ENCODE results near the gene CBX4. TPM values are rescaled to one million over a fixed set of nuclear protein-coding genes. Genes with fewer than 3 reads are reported as not detected.
A peak's percentile ranks its signal among the peaks of the same experiment; 100 is the strongest.

The CBX4 gene
- total and polyA plus RNA-seq, 2 of the 13 experiments (the other 11 are each of a cell fraction or from before 2014, with no cell fraction given), result 25.8 to 50.8 TPM

GRCh38 chr17:79849953-79850352, 10.7 kb upstream of the CBX4 start (continued):
- no peak for TF ChIP-seq HMGXB4 (CRISPR knock-in tag; IDR thresholded peaks at IDR 0.05; ENCODE audit: borderline replicate concordance in 1 of 2, low read depth in 1 of 2)
- no peak for TF ChIP-seq EZH2 (conservative IDR thresholded peaks at IDR 0.05; ENCODE audit: low read depth, low read length)
- 0 out of 2 replicates have a peak, but pooled peaks have one; percentile 40 for TF ChIP-seq ZHX2 (IDR thresholded peaks at IDR 0.05; ENCODE audit: low read depth)
- no peak for TF ChIP-seq ZHX2 (CRISPR knock-in tag; IDR thresholded peaks at IDR 0.05; ENCODE audit: borderline replicate concordance)
- 0 out of 2 replicates have a peak, but pooled peaks have one; percentile 16 for TF ChIP-seq ZBTB43 (CRISPR knock-in tag; conservative IDR thresholded peaks at IDR 0.05)
- peak in 1 of 2 experiments; percentile 49; a peak in 1 of 4 replicates for TF ChIP-seq NR2F1 (CRISPR knock-in tag; IDR thresholded peaks at IDR 0.05)
- no peak for TF ChIP-seq ZNF3 (CRISPR knock-in tag; IDR thresholded peaks at IDR 0.05)
- TF ChIP-seq ZNF121 (CRISPR knock-in tag; IDR thresholded peaks at IDR 0.05), result no peak
- TF ChIP-seq EP300 (IDR thresholded peaks at IDR 0.05; ENCODE audit: low read depth in 2 of 2, low read length in 2 of 2), result no peak
- peak; percentile 58; the same call in 1 of the 2 replicates for TF ChIP-seq EP300 (CRISPR knock-in tag; IDR thresholded peaks at IDR 0.05; ENCODE audit: borderline replicate concordance)
- TF ChIP-seq ZNF569 (CRISPR knock-in tag; IDR thresholded peaks at IDR 0.05; ENCODE audit: borderline replicate concordance), result 0 out of 2 replicates have a peak, but pooled peaks have one; percentile 45
- peak; percentile 54; the same call in 1 of the 2 replicates for TF ChIP-seq YEATS4 (CRISPR knock-in tag; IDR thresholded peaks at IDR 0.05; ENCODE audit: borderline replicate concordance)
- TF ChIP-seq MNT (IDR thresholded peaks at IDR 0.05), result no peak
- TF ChIP-seq MED1 (CRISPR knock-in tag; IDR thresholded peaks at IDR 0.05), result peak; percentile 50
- TF ChIP-seq FOSL2 (CRISPR knock-in tag; IDR thresholded peaks at IDR 0.05), result peak; percentile 40
- TF ChIP-seq ZNF772 (CRISPR knock-in tag; IDR thresholded peaks at IDR 0.05), result 0 out of 2 replicates have a peak, but pooled peaks have one; percentile 33
